NCI-H345 treated with DMSO at 0.1 percent for 48 hours (cell line): Measurements from ENCODE around the gene TPRX1.
"Not testable (repeated sequence)": the region's sequence is repeated elsewhere in the genome, so short reads cannot be mapped to it uniquely, and the experiment has no call there.

ENCODE experiments used
- DNase-seq: peaks from one replicate; lab custom pipeline; 2025; ENCODE audit not compliant: unreplicated experiment; lab: John Stamatoyannopoulos, UW

The TPRX1 gene, protein sequence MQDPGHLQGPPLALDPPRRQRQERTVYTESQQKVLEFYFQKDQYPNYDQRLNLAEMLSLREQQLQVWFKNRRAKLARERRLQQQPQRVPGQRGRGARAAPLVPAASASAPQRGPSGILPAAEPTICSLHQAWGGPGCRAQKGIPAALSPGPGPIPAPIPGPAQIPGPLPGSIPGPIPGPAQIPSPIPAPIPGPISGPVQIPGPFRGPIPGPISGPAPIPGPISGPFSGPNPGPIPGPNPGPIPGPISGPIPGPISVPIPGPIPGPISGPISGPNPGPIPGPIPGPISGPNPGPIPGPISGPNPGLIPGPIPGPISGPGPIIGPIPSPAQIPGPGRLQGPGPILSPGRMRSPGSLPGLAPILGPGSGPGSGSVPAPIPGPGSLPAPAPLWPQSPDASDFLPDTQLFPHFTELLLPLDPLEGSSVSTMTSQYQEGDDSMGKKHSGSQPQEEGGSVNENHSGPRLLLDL

DNA sequence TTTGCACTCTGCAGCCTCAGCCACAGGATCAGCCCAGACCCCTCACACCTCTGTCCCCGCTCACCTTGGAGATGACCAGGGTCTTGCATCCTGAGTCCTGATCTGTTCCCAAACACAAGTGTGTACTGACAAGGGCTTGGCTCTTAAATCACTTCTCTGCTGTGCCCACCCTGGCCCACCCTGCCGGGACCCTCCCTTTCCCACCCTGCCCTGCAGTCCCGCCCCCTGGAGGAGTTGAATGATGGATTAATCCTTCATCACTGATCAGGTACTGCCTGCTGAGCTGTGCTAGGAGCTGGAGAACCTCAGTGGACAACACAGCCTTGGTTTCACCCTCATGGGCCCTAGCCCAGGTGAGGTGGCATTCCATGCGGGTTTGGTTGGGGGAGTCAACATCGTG, at the start of gene TPRX1:
TSS of gene TPRX1 (minus strand) at position 101 of the 400 bp plus-strand sequence. CDS start at position 89, 12 bp downstream.
- DNase-seq = not testable (repeated sequence)

- DNase-seq = no peak
Observed at GRCh38 chr19:47853003-47853402, 48.7 kb upstream of the TPRX1 start.

- DNase-seq = no peak
Observed at GRCh38 chr19:47848823-47849473, 44.6 kb upstream of the TPRX1 start.

- no peak for DNase-seq
Observed at GRCh38 chr19:47848425-47848822, 44.1 kb upstream of the TPRX1 start.

DNA sequence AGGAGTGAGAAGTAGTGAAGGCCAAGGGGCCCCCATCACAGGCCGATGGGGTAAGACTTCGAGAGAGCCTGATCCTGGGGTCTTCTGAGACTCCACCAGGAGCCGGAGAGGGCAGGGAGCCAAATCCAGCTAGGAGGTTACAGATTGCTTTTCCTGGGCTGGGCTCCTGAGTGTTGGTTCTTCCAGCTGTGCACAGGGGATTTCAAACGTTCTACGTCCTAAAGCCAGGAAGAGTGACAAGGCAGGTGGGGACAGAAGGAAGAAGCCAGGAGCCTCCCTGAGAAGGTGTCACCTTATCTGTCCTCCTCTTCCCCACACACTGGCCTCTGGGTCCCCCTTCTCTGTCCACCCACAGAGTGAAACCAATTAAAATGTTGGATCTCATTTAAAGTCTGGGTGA, 38.6 kb upstream of the TPRX1 start:
- no peak for DNase-seq

DNA sequence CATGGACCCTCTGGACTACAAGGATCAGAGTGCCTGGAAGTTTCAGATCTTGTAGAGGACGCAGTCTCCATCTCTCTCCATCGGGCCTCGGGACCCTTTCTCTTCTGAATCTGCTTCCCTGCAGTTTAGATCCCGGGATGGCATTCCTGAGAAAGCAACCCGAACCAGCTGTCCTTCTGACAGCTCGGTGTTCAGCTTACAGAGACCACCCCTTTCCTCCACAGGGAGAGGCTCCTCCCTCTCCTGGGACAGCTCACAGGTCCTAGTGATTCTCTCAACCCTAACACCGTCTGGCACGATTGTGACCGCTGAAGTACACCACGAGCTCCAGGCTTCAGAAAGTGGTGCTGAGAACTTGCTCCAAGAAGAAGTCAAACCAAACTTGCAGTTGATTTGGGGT, 35.6 kb upstream of the TPRX1 start:
- DNase-seq = no peak

DNA sequence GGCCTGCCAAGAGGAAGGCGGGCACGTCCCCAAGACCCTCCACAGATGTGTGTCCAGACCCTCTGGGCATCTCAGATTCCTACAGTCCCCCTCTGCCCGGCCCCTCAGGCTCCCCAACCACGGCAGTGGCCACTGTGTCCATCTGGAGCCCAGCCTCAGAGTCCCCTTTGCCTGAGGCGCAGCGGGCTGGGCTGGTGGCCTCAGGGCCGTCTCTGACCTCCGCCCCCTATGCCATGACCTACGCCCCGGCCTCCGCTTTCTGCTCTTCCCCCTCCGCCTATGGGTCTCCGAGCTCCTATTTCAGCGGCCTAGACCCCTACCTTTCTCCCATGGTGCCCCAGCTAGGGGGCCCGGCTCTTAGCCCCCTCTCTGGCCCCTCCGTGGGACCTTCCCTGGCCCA, 35.1 kb upstream of the TPRX1 start:
- no peak for DNase-seq

DNA sequence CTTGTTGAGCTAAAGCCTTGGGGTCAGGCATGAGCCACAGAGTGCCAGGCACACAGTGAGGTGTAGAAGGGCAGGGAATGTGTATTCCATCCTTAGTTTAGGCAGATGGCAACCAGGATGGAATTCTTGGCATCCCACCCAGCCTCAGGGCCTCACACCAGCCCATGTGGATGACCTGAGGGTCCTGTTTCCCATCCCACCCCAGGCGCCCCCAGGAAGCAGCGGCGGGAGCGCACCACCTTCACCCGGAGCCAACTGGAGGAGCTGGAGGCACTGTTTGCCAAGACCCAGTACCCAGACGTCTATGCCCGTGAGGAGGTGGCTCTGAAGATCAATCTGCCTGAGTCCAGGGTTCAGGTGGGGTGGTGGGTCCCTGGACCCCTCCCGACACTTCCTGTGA, 31.7 kb upstream of the TPRX1 start:
- no peak for DNase-seq

- DNase-seq = no peak
Observed at GRCh38 chr19:47832723-47833122, 28.4 kb upstream of the TPRX1 start.

GRCh38 chr19:47826800-47827199, 22.4 kb upstream of the TPRX1 start:
- no peak for DNase-seq

- no peak for DNase-seq
Observed at GRCh38 chr19:47824396-47824795, 20.0 kb upstream of the TPRX1 start.

GRCh38 chr19:47821460-47822020, 17.2 kb upstream of the TPRX1 start, which contains the start of gene CRX:
Gene CRX, plus strand, starts transcription at chr19:47821937. Its CDS starts 12,507 bp downstream, at chr19:47834444.
- DNase-seq = no peak

- no peak for DNase-seq
Observed at GRCh38 chr19:47820410-47820809, 16.1 kb upstream of the TPRX1 start.

DNA sequence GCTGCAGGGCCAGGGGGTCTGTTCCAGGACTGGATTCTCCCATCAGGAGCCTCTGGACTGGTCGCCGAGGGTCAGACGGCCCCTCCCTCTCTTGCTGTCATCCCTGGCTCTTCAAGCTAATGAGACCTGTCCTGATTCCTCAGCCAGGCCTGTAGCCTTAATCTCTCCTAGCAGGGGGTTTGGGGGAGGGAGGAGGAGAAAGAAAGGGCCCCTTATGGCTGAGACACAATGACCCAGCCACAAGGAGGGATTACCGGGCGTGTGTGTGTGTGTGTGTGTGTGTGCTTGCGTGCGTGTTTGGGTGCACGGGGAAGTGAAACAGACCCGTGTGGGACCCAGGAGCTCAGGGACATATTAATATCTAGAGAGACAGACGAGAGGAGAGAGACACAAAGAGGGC, 15.5 kb upstream of the TPRX1 start:
- DNase-seq = no peak

DNA sequence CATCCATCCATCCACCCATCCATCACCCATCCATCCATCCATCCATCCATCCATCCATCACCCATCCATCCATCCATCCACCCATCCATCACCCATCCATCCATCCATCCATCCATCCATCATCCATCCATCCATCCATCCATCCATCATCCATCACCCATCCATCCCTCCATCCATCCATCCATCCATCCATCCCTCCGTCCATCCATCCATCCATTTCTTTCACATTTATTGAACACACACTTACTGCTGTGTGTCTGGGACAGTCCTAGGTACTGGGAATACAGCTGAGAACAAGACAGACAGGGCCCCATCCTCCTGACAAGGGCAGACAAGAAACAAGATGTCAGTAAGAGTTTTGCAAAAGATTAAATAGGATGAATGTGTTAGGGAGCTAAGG, 13.9 kb upstream of the TPRX1 start:
- DNase-seq = not testable (repeated sequence)

DNA sequence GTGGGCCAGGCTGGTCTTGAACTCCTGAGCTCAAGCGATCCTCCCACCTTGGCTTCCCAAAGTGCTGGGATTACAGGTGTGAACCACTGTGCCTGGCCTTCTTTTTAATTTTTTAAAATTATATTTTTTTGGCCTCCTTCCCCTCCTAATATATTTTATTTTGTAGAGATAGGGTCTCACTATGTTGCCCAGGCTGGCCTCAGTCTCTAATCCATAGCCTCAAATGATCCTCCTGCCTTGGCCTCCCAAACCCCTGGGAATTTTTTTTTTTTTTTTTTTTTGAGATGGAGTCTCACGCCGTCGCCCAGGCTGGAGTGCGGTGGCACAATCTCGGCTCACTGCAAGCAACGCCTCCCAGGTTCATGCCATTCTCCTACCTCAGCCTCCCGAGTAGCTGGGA, 11.9 kb upstream of the TPRX1 start:
- not testable (repeated sequence) for DNase-seq

- DNase-seq = no peak
Observed at GRCh38 chr19:47813995-47814328, 9.6 kb upstream of the TPRX1 start.

GRCh38 chr19:47813304-47813994, 9.1 kb upstream of the TPRX1 start:
- DNase-seq = no peak

DNA sequence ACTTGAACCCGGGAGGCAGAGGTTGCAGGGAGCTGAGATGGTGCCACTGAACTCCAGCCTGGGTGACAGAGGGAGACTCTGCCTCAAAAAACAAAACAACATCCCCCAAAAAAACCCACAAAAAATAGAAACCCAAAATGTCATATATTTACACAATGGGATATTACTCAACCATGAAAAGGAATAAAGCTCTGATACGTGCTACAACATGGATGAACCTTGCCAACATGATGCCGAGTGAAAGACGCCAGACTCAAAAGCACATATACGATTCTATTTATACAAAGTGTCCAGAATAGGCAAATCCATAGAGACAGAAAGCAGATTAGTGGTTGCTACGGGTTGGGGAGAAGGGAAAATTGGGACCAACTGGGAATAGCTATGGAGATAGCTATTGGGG, 2.1 kb upstream of the TPRX1 start:
- DNase-seq = no peak

GRCh38 chr19:47805313-47805712, 962 bp upstream of the TPRX1 start:
- no peak for DNase-seq

DNA sequence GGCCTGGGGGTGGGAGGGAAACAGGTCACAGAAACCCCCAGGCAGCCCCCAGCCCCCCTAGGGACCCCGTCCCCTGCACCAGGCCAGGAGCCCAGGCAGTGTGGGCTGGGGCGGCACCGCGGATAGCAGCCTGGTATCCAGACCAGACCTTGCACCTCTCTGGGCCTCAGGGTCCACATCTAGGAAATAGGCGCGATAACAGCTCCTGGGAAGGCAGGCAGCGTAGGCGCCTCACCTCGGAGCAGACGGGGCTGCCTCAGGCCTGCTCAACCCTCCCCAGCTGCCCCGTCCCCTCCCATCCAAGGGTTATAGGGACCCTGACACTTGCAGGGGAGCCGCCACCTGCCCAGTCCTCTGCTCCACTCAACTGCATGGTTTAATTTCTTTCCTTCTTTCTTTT, 680 bp downstream of the TPRX1 start:
- DNase-seq = not testable (repeated sequence)
